HG03378 (cell line): ENCODE measurements around the gene PPP2R2B.

Experiments used
- ATAC-seq: cut with Tn5 transposase; IDR thresholded peaks from one replicate; pipeline ENCODE4 v1.9.1; 2021; ENCODE audit warnings: mild to moderate bottlenecking, moderate library complexity; ENCODE audit not compliant: unreplicated experiment

Gene PPP2R2B

GRCh38 chr5:146667633-146668272 is 210.8 kb downstream of the PPP2R2B start:
- no peak for ATAC-seq

DNA sequence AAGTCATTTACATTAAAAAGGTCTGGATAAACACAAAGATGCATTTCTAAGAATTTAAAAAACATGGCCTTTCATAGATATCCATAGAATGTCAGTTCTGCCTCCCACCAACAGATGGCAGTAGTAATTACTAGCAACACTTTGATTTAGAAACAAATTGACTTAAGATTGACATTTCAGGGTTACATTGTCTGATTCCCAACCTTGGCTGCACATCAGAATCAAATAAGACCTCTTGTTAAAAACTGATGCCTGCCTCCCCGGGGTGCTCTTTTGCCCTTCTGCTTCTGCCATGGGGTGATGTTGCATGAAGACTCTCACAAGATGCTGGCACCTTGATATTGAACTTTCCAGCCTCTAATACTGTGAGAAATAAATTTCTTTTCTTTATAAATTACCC is 216.3 kb downstream of the PPP2R2B start:
- ATAC-seq, result no peak

DNA sequence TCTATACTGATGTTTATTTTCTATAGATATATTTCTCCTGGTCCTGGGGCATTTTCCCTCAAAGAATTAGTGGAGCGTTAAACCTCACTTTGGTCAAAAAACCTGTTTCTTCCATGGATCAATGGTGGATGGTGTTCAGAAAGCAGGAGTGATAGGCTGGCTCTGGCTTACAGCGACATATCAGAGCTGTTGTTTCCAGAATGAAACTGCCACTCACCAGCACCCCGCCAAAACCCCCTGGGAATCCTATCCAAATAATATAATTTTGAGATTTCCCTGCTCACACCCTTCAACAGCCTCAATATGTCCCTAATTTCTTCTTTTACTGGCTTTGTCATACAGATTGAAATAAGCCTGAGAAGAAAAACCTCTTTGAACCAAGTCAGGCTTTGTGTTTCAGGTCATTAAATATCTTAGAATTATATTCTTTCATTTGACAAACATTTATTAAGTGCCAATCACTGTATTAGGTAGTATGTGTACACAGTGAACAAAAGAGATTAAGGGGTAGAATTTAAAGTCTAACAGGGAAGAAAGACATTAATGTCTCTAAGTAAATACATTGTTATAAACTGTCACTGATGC is 218.1 kb downstream of the PPP2R2B start:
- ATAC-seq, result no peak

DNA sequence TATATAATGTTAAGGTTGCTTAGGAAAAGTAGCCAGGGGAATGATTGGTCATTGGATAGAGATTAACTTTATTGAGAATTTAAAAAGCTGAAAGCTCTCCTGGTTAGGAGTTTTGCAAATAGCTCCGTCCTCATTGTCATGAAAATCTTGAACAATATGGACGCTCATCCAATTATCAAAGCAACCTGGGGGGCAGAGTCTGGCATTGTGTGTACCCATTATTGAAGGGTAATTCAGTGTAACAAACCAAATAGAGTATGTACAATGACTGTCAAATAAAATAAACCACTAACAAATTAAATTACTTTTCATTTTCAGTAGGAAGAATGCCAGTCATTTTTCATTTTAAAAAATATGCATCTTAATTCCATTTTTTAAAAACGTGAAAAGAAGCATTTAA is 218.6 kb downstream of the PPP2R2B start:
- ATAC-seq, result no peak

GRCh38 chr5:146656703-146657102 is 221.9 kb downstream of the PPP2R2B start:
- ATAC-seq, result no peak

GRCh38 chr5:146653560-146653959 is 225.0 kb downstream of the PPP2R2B start:
- no peak for ATAC-seq

GRCh38 chr5:146652547-146652946 is 226.0 kb downstream of the PPP2R2B start:
- ATAC-seq, result no peak

DNA sequence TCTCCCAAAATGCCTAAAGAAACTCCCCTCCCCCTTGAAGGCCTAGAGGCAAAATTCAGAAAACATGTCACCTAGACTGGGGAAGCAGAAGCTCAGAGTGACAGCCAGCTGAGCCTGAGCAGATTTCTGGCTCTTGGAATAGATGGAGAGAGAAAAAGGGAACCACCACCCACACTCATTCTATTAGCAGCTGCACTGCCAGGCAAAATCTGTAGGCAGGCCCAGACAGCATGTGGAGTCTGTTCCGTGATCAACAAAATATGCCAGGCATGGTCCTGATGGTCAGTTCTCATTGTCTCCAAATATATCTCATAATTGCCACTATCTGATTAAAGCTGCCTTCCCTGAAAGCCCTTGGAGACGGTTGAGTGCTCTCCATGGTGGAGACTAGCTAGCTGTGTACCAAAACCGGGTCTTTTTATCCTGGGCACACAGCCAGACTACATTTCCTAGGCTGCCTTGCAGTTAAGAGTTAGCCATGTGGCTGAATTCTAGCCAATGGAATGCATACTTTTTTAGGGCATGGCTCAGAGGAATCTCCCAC is 230.8 kb downstream of the PPP2R2B start:
- no peak for ATAC-seq

GRCh38 chr5:146646441-146646840 is 232.1 kb downstream of the PPP2R2B start:
- no peak for ATAC-seq

GRCh38 chr5:146645342-146645741 is 233.2 kb downstream of the PPP2R2B start:
- no peak for ATAC-seq

DNA sequence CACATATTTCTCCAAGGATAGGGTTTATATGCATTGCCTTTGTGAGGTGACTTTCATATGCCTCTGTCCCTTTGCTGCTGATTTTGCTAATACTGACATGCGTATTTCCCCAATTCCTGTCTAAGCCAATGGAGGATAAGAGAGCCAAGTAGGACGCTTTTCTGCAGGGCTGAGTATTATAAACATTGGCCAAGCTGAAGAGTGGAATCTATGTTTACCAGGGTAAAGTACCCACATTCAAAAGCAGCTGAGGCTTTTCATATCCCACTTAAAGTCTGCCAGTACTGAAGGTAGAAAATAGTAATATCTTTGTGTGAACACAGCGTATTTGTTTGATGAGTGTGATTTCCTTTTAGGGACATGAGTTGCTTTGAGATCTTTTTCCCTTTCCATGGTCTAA is 233.7 kb downstream of the PPP2R2B start:
- ATAC-seq, result no peak

GRCh38 chr5:146643776-146644175 is 234.8 kb downstream of the PPP2R2B start:
- ATAC-seq, result no peak

GRCh38 chr5:146642410-146642809 is 236.1 kb downstream of the PPP2R2B start:
- ATAC-seq, result no peak

- ATAC-seq, result no peak
Observed at GRCh38 chr5:146641941-146642340, 236.6 kb downstream of the PPP2R2B start.

- no peak for ATAC-seq
Observed at GRCh38 chr5:146640285-146640896, 238.2 kb downstream of the PPP2R2B start.

DNA sequence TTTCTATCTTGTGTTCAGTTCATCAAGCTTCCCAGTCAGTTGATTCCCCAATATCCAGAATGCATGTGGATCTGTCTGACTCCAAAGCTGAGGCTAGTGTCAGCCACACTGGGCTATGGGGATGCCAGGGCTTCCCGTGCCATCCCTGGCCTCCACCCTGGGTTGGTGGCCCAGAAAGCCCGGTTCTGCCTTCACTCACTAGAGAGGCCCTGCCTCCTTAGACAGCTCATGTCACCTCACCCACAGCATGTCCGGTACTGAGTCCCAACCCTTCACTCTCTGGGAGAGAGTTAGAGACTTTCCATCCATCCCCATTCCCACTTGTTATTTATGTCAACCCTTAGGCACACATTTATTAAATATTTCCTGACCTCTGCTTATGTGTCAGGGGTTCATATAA is 243.1 kb downstream of the PPP2R2B start:
- no peak for ATAC-seq

DNA sequence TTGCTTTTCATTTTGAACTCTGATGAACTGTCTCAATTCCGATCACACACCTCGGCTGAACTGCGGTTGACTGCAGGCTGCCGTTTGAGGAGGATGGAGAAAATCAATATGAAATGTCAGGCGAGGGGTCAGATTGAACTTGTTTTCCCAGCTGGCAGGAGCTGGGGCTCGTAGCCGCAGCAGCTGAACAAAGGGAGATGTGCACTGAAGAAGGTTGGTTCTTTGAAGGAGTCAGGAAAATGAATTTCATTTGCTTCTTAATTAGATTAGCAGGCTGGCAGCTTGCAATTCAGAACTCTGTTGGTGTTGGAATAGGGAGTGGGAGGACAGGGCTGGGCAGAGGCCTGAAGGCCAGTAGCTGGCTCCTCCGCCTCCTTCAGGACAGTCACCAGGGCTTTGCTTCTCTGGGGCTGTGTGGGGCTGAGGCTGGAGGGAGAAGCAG is 245.2 kb downstream of the PPP2R2B start:
- ATAC-seq, result no peak

DNA sequence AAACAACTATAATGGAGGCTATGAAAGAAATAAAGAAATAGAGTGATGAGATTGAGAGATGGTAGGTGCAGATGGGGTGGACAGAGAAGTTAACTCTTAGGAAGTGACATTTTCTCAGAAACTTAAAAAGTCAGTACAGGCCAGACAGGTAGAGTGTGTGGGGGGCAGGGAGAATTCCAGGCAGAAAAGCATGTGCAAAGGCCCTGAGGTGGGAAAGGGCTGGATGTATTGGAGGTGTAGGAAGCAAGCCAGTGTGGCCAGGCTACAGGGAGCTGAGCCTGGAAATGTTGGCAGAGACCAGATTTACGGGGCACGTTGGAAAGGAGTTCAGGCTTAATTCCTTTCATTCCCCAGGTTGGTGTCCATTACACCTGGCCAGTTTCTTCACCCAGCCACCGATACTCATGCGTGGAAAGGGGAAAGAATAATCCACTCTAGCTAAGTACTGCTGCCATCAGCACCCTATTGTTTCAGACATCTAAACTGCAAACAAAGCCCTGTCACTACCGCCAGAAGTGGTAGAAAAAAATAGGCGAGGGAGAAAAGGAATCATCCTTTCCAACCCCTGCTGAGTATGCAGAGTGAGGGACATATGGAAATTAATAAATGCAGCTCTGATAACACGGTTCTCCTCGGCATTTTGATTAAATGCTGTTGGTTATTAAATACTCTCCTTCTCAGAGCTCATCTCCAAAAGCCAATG is 245.8 kb downstream of the PPP2R2B start:
- no peak for ATAC-seq

- ATAC-seq, result no peak
Observed at GRCh38 chr5:146630472-146630871, 248.1 kb downstream of the PPP2R2B start.

- no peak for ATAC-seq
Observed at GRCh38 chr5:146628950-146629349, 249.6 kb downstream of the PPP2R2B start.

GRCh38 chr5:146626936-146627335 is 251.6 kb downstream of the PPP2R2B start:
- ATAC-seq, result no peak

DNA sequence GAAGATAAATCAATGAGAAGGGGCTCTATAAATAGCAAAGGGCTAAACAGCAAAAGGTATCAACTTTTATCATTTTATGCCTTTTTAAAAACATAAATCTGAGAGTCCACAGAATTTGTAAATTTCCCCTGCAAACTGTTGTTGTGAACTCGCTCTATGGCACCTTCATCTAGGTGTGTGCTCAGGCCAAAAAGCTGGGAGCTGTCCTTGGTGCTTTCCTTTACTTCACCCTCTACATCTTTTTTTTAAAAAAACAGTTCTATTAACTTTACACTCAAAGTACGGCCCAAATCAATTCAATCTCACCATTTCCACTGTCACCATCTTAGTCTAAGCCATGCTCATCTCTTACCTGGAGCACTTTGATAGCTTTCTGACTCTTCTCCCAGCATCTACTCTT is 254.4 kb downstream of the PPP2R2B start:
- ATAC-seq, result no peak
